HepG2 (cell line): ENCODE data around the gene NRL. TPM values are rescaled to one million over a fixed set of nuclear protein-coding genes. Genes with fewer than 3 reads are reported as not detected.

Experiments used
- ARHGAP35 ChIP-seq: sonication (generic); formaldehyde crosslinking; IDR thresholded peaks from 2 replicates; pipeline ENCODE4 v1.9.0; 2022; ENCODE audit warnings: mild to moderate bottlenecking, inconsistent platforms, moderate library complexity, missing genetic modification reagents, borderline replicate concordance
- ATF5 ChIP-seq: sonication (generic); formaldehyde crosslinking; IDR thresholded peaks from 2 replicates; pipeline ENCODE4 v1.4.0; 2020; ENCODE audit warnings: mild to moderate bottlenecking, low read depth, missing genetic modification reagents
- EEA1 ChIP-seq: sonication (generic); formaldehyde crosslinking; IDR thresholded peaks from 2 replicates; pipeline ENCODE4 v1.5.1; 2020; ENCODE audit warnings: mild to moderate bottlenecking, missing genetic modification reagents, borderline replicate concordance
- FIP1L1 ChIP-seq: fragments of 200-400 bp; formaldehyde crosslinking; IDR thresholded peaks from 2 replicates; pipeline ENCODE4 v1.6.1; 2018; ENCODE audit warnings: low read depth, mild to moderate bottlenecking, low read length, moderate library complexity, borderline replicate concordance; ENCODE audit not compliant: insufficient read depth
- HMG20B ChIP-seq: conservative IDR thresholded peaks from 2 replicates; pipeline ENCODE4 v1.6.1; 2016; ENCODE audit warnings: missing genetic modification reagents, missing compliant biosample characterization
- IRX3 ChIP-seq: sonication (generic); formaldehyde crosslinking; IDR thresholded peaks from 2 replicates; pipeline ENCODE4 v1.8.1; 2023; ENCODE audit warnings: mild to moderate bottlenecking, low read depth, missing genetic modification reagents, borderline replicate concordance
- MTF1 ChIP-seq: sonication (generic); formaldehyde crosslinking; IDR thresholded peaks from 2 replicates; pipeline ENCODE4 v1.5.0; 2020; ENCODE audit warnings: missing genetic modification reagents
- NFRKB ChIP-seq: fragments of 450-650 bp; IDR thresholded peaks from 2 replicates; pipeline ENCODE4 v1.6.1; 2017
- NRL ChIP-seq: sonication (generic); formaldehyde crosslinking; IDR thresholded peaks from 2 replicates; pipeline ENCODE4 v1.5.0; 2020; ENCODE audit warnings: missing genetic modification reagents, mild to moderate bottlenecking, moderate library complexity, borderline replicate concordance
- PCBP2 ChIP-seq: fragments of 200-400 bp; formaldehyde crosslinking; optimal IDR thresholded peaks from 2 replicates; pipeline ENCODE3; 2018; ENCODE audit warnings: low read length, low read depth; ENCODE audit not compliant: poor library complexity, severe bottlenecking
- PITX1 ChIP-seq: sonication (generic); formaldehyde crosslinking; IDR thresholded peaks from 2 replicates; pipeline ENCODE4 v1.5.1; 2020; ENCODE audit warnings: mild to moderate bottlenecking, missing genetic modification reagents
- POLR2AphosphoS5 ChIP-seq: IDR thresholded peaks from 2 replicates; pipeline ENCODE4 v1.6.1; 2012; ENCODE audit warnings: low read depth, low read length
- TBL1XR1 ChIP-seq: fragments of 150-350 bp; IDR thresholded peaks from 2 replicates; pipeline ENCODE4 v1.6.1; 2014; ENCODE audit warnings: borderline replicate concordance, low read length; ENCODE audit not compliant: partially characterized antibody
- TBX3 ChIP-seq: fragments of 450-650 bp; IDR thresholded peaks from 2 replicates; pipeline ENCODE4 v1.6.1; 2017; ENCODE audit warnings: antibody characterized with exemption, mild to moderate bottlenecking, inconsistent platforms, borderline replicate concordance
- ZMYM4 ChIP-seq: sonication (generic); formaldehyde crosslinking; IDR thresholded peaks from 2 replicates; pipeline ENCODE4 v1.8.1; 2023; ENCODE audit warnings: mild to moderate bottlenecking, missing genetic modification reagents
- ZNF296 ChIP-seq: sonication (generic); formaldehyde crosslinking; conservative IDR thresholded peaks from 2 replicates; pipeline ENCODE4 v1.5.0; 2020; ENCODE audit warnings: mild to moderate bottlenecking, missing genetic modification reagents
- ZNF331 ChIP-seq: sonication (generic); formaldehyde crosslinking; IDR thresholded peaks from 2 replicates; pipeline ENCODE4 v1.4.0; 2020; ENCODE audit warnings: missing genetic modification reagents
- ZNF556 ChIP-seq: sonication (generic); formaldehyde crosslinking; IDR thresholded peaks from 2 replicates; pipeline ENCODE4 v1.4.0; 2020; ENCODE audit warnings: mild to moderate bottlenecking, missing genetic modification reagents, borderline replicate concordance
- ZNF558 ChIP-seq: sonication (generic); formaldehyde crosslinking; IDR thresholded peaks from 2 replicates; pipeline ENCODE4 v1.9.0; 2022; ENCODE audit warnings: mild to moderate bottlenecking, missing genetic modification reagents, borderline replicate concordance
- ZNF577 ChIP-seq: sonication (generic); formaldehyde crosslinking; IDR thresholded peaks from 2 replicates; pipeline ENCODE4 v1.4.0; 2020; ENCODE audit warnings: mild to moderate bottlenecking, low read depth, missing genetic modification reagents, borderline replicate concordance
- ZNF605 ChIP-seq: sonication (generic); formaldehyde crosslinking; IDR thresholded peaks from 2 replicates; pipeline ENCODE4 v1.8.0; 2022; ENCODE audit warnings: mild to moderate bottlenecking, missing genetic modification reagents
- ZNF678 ChIP-seq: sonication (generic); formaldehyde crosslinking; IDR thresholded peaks from 2 replicates; pipeline ENCODE4 v1.4.0; 2020; ENCODE audit warnings: mild to moderate bottlenecking, missing genetic modification reagents
- ZNF773 ChIP-seq: sonication (generic); formaldehyde crosslinking; IDR thresholded peaks from 2 replicates; pipeline ENCODE4 v1.4.0; 2020; ENCODE audit warnings: missing genetic modification reagents, borderline replicate concordance
- ZSCAN21 ChIP-seq: sonication (generic); formaldehyde crosslinking; IDR thresholded peaks from 2 replicates; pipeline ENCODE4 v1.8.0; 2022; ENCODE audit warnings: mild to moderate bottlenecking, missing genetic modification reagents, moderate library complexity, borderline replicate concordance
- ZSCAN30 ChIP-seq: sonication (generic); formaldehyde crosslinking; IDR thresholded peaks from 2 replicates; pipeline ENCODE4 v1.5.0; 2020; ENCODE audit warnings: mild to moderate bottlenecking, missing genetic modification reagents
- polyA plus RNA-seq, 8 experiments: library from polyadenylated mRNA; depleted of rRNA in 3 of 8; stranded (reverse) in 7 of 8; unstranded in 1 of 8; fragments of >200 nt; fragmentation: Illumina TruSeq in 4 of 8; extraction: Trizol in 4 of 8; gene quantifications; 2 replicates each; pipeline versions ENCODE4 v1.2.1 to v1.2.3, GENCODE V29; 2011 to 2016; ENCODE audit warnings: low read depth in 4 of 8, missing spikeins in 1 of 8, mixed read lengths in 1 of 8; ENCODE audit not compliant: insufficient read depth in 1 of 8
- total RNA-seq, 5 experiments: library from RNA; depleted of rRNA; stranded (reverse); fragments of >200 nt; fragmentation: Illumina TruSeq; extraction: Trizol; gene quantifications; 2 replicates each; pipeline ENCODE4 v1.2.3, GENCODE V29; 2016; ENCODE audit warnings: low read depth in 1 of 5
- TF ChIP-seq, protein P1 (sequence below), 2 experiments: IDR thresholded peaks; 2 replicates each; pipeline ENCODE4 v1.6.1; 2011 to 2012; ENCODE audit warnings: low read length in 2 of 2, borderline replicate concordance in 1 of 2, low read depth in 1 of 2, mild to moderate bottlenecking in 1 of 2, moderate library complexity in 1 of 2

NRL gene
- total and polyA plus RNA-seq, 2 of the 13 experiments (the other 11 are each of a cell fraction or from before 2014, with no cell fraction given): 2.5 to 4.7 TPM

DNA sequence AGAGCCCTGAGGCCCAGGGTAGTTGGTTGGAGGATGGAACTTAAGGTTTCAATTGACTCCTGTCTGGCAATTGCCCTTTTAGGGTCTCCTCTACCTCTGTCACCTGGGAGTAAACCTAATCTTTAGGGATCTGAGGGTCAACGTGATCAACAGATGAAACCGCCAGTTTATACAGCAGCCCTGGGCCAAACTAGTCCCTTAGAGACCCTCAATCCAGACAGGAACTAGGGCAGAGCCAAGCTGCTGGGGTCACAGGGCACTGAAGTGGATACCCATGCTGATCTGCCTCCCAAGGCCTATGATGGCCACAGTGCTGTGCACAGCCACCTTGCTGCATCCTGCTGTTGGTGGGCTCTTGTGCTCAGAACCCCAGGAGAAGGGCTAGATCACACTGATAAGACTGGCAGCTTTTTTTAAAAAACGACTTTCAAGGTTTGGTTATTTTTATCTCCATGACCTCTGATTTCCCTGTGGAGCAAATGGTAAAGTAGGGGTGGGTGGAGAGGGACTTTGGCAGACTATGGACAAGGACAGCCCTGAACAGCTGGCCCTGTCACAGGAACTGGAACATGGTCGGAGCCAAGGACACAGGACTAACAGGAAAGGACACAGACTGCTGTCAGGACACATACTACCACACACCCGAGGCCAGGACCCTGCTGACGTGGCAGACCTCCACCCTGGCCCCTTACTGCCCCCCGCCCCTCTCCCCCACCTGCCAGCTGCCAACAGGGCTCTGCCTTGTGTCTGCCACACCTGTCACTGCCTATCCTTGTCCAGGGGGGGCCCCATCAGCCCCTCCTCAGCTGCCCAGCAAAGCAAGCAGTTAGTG is 16.2 kb upstream of the NRL start (continued):
- TF ChIP-seq, protein P1, sequence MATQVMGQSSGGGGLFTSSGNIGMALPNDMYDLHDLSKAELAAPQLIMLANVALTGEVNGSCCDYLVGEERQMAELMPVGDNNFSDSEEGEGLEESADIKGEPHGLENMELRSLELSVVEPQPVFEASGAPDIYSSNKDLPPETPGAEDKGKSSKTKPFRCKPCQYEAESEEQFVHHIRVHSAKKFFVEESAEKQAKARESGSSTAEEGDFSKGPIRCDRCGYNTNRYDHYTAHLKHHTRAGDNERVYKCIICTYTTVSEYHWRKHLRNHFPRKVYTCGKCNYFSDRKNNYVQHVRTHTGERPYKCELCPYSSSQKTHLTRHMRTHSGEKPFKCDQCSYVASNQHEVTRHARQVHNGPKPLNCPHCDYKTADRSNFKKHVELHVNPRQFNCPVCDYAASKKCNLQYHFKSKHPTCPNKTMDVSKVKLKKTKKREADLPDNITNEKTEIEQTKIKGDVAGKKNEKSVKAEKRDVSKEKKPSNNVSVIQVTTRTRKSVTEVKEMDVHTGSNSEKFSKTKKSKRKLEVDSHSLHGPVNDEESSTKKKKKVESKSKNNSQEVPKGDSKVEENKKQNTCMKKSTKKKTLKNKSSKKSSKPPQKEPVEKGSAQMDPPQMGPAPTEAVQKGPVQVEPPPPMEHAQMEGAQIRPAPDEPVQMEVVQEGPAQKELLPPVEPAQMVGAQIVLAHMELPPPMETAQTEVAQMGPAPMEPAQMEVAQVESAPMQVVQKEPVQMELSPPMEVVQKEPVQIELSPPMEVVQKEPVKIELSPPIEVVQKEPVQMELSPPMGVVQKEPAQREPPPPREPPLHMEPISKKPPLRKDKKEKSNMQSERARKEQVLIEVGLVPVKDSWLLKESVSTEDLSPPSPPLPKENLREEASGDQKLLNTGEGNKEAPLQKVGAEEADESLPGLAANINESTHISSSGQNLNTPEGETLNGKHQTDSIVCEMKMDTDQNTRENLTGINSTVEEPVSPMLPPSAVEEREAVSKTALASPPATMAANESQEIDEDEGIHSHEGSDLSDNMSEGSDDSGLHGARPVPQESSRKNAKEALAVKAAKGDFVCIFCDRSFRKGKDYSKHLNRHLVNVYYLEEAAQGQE (IDR thresholded peaks at IDR 0.05; ENCODE audit: borderline replicate concordance in 1 of 2, low read depth in 1 of 2, low read length in 2 of 2): no peak
- no peak; the same call in 1 of the 2 replicates for TF ChIP-seq PITX1 (CRISPR knock-in tag)
- TF ChIP-seq ZMYM4 (CRISPR knock-in tag): peak; percentile 69; the same call in 1 of the 2 replicates
- TF ChIP-seq IRX3 (CRISPR knock-in tag): no peak
- no peak for TF ChIP-seq ZSCAN30 (CRISPR knock-in tag)
- no peak; the same call in 1 of the 2 replicates for TF ChIP-seq ZNF556
- no peak for TF ChIP-seq MTF1 (CRISPR knock-in tag)
- TF ChIP-seq ZNF558: no peak
- no peak for TF ChIP-seq ZNF678 (CRISPR knock-in tag)
- TF ChIP-seq ZNF296 (CRISPR knock-in tag): no peak
- TF ChIP-seq EEA1 (CRISPR knock-in tag): peak; percentile 87; the same call in 1 of the 2 replicates
- no peak for TF ChIP-seq ZNF331 (CRISPR knock-in tag)
- TF ChIP-seq HMG20B (CRISPR knock-in tag): no peak
- peak; percentile 64; the same call in 1 of the 2 replicates for TF ChIP-seq ZSCAN21 (CRISPR knock-in tag)
- peak; percentile 69; the same call in 1 of the 2 replicates for TF ChIP-seq ZNF605
- no peak for TF ChIP-seq ZNF577 (CRISPR knock-in tag)
- no peak for TF ChIP-seq POLR2AphosphoS5
- no peak for TF ChIP-seq FIP1L1
- TF ChIP-seq NFRKB: no peak
- TF ChIP-seq ATF5 (CRISPR knock-in tag): no peak
- 0 out of 2 replicates have a peak, but pooled peaks have one; percentile 72 for TF ChIP-seq ARHGAP35 (CRISPR knock-in tag)
- no peak for TF ChIP-seq PCBP2
- no peak for TF ChIP-seq ZNF773 (CRISPR knock-in tag)
- TF ChIP-seq TBL1XR1: no peak
- TF ChIP-seq TBX3: no peak
- TF ChIP-seq NRL (CRISPR knock-in tag): no peak
